GM21723 (cell line): ENCODE measurements around the gene PUDP.
"Not testable (repeated sequence)": the region's sequence is repeated elsewhere in the genome, so short reads cannot be mapped to it uniquely, and the experiment has no call there.

Source experiments
- ATAC-seq: cut with Tn5 transposase; IDR thresholded peaks from one replicate; pipeline ENCODE4 v1.9.1; 2021; ENCODE audit warnings: mild to moderate bottlenecking, moderate library complexity; ENCODE audit not compliant: unreplicated experiment

PUDP gene

DNA sequence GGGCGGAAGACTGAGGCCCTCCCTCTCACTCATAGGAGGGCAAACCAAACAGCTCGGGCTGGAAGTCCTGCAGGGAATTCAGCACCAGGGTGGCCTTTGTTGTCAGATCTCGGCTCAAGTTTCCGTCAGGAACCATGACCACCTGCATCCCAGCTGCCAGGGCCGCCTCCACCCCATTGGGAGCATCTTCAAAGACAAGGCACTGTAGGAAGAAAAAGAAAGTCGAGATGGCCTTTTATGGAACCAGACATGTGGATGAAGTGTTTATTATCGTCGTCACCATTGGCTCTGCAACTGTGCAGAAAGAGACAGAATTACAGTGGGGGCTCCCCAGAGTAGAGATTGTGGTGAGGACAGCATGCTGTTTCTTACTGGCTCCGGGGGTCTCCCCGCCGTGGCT is 97.7 kb downstream of the PUDP start:
- no peak for ATAC-seq

DNA sequence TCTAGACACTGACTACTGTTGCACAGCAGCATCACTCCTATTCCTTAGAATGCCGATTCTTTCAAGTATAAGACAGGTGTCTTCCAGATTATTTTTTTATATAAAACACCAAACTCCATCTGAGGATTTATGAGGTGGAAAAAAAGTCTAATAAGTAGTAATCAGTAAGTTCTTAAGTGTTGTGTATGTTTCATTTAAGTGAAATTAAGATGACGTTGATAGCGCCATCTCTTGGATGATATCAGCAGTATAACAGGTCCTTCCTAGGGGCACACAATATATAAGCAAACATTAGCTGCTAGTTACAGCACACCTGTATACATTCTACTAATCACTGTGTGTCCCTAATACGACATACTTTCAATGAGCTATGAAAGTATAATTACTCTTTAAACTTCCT is 100.0 kb downstream of the PUDP start:
- ATAC-seq, result no peak

DNA sequence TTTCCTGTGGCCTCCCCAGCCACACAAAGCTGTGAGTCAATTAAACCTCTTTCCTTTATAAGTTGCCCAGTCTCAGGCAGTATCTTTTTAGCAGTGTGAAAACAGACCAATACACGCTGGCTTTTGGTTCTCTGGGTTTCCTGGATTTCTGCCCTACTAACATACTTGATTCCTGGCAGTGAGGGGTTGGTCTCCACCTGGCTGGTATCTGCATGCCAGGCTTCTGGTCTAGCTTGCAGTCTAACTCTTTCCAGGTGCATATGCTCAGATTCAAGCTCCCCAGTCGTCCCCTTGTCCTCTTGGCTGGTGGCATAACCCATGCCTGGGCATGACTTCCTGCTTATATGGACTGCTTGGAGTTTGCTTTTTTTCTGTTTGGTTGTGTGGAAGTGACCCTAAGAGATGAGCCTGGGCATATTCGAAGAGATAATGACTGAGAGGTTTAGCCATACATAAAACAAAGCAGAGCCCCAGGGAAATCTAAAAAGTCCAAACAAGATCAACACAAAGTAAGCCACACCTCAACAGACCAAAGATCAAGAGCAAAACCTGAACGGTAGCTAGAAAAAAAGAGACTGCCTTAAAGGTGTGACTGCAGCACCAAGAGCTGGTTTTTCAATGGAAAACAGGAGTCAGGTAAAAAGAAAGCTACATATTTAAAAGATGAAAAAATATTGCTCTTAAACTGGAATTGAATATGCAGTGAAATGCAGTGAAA is 102.6 kb downstream of the PUDP start:
- no peak for ATAC-seq

DNA sequence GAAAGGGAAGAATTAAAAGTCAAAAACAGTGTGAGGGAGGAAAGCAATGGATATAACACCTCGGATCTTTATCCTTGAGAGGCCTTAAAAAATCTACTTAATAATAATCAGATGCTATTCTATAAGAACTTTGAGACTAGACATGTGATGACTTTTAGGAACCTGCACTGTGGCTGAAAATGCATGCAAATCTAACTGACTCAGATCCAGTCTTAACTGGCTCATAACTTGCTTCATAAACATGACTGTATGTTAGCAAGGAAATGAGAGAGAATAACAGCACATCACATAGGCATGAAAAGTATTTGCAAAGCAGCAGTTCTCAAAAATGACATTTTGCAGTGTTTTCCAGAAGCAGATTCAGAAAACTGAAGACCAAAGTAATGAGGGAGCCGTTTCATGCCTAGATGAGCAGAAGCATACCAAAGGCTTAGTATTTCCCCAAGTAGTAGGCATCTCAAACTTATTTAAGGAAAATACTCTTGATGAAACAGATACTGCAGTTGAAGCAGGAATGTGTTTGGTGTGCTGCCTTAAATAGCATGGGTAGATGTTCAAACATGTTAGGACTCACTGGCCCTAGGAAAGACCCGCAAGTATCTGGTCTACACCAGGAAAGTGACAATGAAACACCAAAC is 104.0 kb downstream of the PUDP start:
- ATAC-seq, result not testable (repeated sequence)

- ATAC-seq, result no peak
Measured at GRCh38 chrX:7028246-7028645, 119.7 kb downstream of the PUDP start.

- ATAC-seq, result no peak
Measured at GRCh38 chrX:7027071-7027470, 120.9 kb downstream of the PUDP start.

GRCh38 chrX:7026365-7026764 is 121.6 kb downstream of the PUDP start:
- not testable (repeated sequence) for ATAC-seq

- ATAC-seq, result no peak
Measured at GRCh38 chrX:7025471-7025870, 122.5 kb downstream of the PUDP start.

DNA sequence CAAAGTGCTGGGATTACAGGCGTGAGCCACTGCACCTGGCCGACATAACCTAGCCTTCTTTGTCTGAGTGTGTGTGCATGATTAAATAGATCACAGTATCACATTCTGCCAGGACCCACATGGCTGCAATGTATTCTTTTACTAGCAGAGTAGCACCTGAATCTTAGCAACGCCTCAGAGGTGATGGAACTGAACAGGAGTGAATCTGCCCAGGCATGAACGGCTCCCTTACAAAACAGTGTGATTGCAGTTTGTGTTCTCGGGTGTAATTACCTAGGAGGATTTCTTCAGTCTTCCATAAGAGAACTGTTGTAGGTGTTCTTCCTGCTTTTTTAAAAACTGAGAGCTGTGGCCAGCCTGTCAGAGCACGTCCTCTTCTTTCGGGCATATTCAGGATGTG is 123.1 kb downstream of the PUDP start:
- ATAC-seq, result no peak

- ATAC-seq, result not testable (repeated sequence)
Measured at GRCh38 chrX:7022996-7023395, 125.0 kb downstream of the PUDP start.

DNA sequence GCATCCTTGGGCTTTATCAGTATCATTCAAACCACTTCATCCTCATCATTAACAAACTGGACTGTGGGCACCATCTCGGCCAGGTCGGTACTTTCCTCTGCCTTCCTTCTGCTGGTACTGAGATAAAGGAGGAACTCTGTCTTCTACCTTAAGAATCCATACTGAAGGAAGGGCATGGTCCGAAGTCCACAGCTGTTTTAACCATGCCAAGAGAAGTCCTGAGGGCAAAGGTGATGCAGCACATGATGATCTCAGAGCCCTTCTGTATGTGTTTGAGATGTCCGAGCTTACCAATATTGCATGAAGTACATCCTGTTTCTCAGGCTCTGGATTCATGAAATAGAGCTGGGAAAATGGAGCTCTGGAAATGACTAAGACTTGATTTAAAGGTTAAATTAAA is 126.0 kb downstream of the PUDP start:
- no peak for ATAC-seq

- ATAC-seq, result no peak
Measured at GRCh38 chrX:7019555-7019954, 128.4 kb downstream of the PUDP start.

DNA sequence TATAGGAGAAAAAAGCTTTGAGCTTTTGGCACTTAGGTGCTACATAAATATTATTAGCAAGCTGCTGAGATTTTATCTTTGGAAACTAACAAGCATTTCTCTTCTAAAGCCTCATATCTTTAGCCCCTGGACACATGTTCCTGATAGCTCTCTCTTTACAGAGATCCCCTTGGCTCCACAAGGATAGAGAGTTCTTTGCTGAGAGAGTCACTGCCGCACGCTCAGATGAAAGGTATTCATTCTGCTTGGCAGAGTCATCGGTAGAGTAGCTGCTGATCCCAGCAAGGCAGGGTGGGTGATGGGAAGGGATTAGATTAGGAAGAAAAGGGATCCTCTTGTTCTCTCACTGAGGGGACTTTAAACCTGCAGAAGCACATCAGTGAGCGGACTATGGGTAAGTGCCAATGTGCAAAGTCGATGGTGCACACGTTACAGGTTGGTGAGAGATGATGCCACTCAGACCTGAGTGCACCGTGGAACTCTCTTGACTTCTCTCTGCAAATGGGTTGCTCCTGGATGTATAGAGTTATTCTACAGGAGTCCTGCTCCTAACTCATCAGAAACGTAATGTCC is 135.6 kb downstream of the PUDP start:
- not testable (repeated sequence) for ATAC-seq

- ATAC-seq, result not testable (repeated sequence)
Measured at GRCh38 chrX:7010897-7011296, 137.1 kb downstream of the PUDP start.

DNA sequence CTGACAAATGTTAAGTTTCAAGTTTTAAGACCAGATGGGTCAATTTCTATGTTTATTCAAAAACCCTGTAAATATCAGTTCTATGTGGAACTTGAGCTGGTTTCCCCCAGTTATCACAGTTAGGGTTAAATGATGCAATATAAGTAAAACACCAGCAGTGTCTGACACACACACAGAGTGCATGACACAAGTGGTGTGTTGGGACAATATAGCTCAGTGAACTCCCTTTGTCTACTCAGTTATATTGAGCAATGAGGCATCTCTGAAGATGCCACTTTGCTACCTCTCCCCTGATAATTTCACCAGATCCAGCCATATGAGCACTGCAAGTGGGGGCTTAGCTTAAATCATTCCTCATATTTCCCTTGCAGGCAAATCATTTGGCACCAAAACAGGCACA is 140.6 kb downstream of the PUDP start:
- ATAC-seq, result not testable (repeated sequence)
